IMR-90 (cell line): ENCODE results near the gene H2BK1. TPM values are rescaled to one million over a fixed set of nuclear protein-coding genes. Genes with fewer than 3 reads are reported as not detected.

Experiments used
- ATAC-seq: fragments of 200-7000 bp; cut with Tn5 transposase; 2 replicates; pipeline ENCODE4 v1.9.1; 2020; ENCODE audit warnings: low read depth, mild to moderate bottlenecking, moderate library complexity
- BruUV-seq: library from RNA; stranded (reverse); fragments of 400-500 nt; replicated peaks from 2 replicates; lab custom pipeline; 2021; lab: Mats Ljungman, UMichigan
- CTCF ChIA-PET: fragments of 300-600 bp; formaldehyde crosslinking; extraction: SDS; loops from one replicate; lab custom pipeline; 2021; ENCODE audit warnings: antibody characterized with exemption; lab: Yijun Ruan, JAX
- POLR2A ChIA-PET: fragments of 300-600 bp; sonication (Branson Sonifier 250); formaldehyde crosslinking; loops from one replicate; lab custom pipeline; 2022; ENCODE audit warnings: antibody characterized with exemption; ENCODE audit not compliant: unreplicated experiment; lab: Charles Lee
- DNase-seq: peaks from one replicate; pipeline ENCODE4 v3.0.0; 2013
- H2AFZ ChIP-seq: replicated peaks from 2 replicates; pipeline ENCODE3; 2013; ENCODE audit warnings: low read length, mild to moderate bottlenecking; ENCODE audit not compliant: poor library complexity
- H2AK5ac ChIP-seq: 2 replicates; pipeline ENCODE4 v1.6.1; 2013; ENCODE audit warnings: low read depth, low read length, inconsistent platforms
- H2AK9ac ChIP-seq: replicated peaks from 2 replicates; pipeline ENCODE3; 2013; ENCODE audit warnings: mild to moderate bottlenecking, low read depth, low read length, moderate library complexity; ENCODE audit not compliant: poor library complexity
- H2BK120ac ChIP-seq: 2 replicates; pipeline ENCODE4 v1.6.1; 2013; ENCODE audit warnings: low read depth, low read length, inconsistent platforms
- H2BK15ac ChIP-seq: 3 replicates; pipeline ENCODE4 v1.6.1; 2013; ENCODE audit warnings: low read depth, low read length, inconsistent platforms
- H2BK20ac ChIP-seq: 2 replicates; pipeline ENCODE4 v1.6.1; 2013; ENCODE audit warnings: low read depth, mild to moderate bottlenecking, inconsistent platforms, low read length, moderate library complexity
- H2BK5ac ChIP-seq: 2 replicates; pipeline ENCODE4 v1.6.1; 2013; ENCODE audit warnings: mild to moderate bottlenecking, low read depth, low read length, inconsistent platforms; ENCODE audit not compliant: poor library complexity, severe bottlenecking
- H3K14ac ChIP-seq: replicated peaks from 2 replicates; pipeline ENCODE4 v1.6.1; 2013; ENCODE audit warnings: low read depth, low read length, inconsistent platforms
- H3K18ac ChIP-seq: 2 replicates; pipeline ENCODE4 v1.6.1; 2013; ENCODE audit warnings: low read depth, low read length, control low read depth
- H3K23ac ChIP-seq: 2 replicates; pipeline ENCODE4 v1.6.1; 2013; ENCODE audit warnings: low read depth, low read length, inconsistent platforms
- H3K27ac ChIP-seq: 2 replicates; pipeline ENCODE4 v1.5.1; 2013; ENCODE audit warnings: mild to moderate bottlenecking, control low read depth, low read length; ENCODE audit not compliant: insufficient read depth
- H3K27me3 ChIP-seq: 2 replicates; pipeline ENCODE4 v1.6.1; 2013; ENCODE audit warnings: low read length; ENCODE audit not compliant: control insufficient read depth, insufficient read depth
- H3K36me3 ChIP-seq: 2 replicates; pipeline ENCODE4 v1.6.1; 2013; ENCODE audit warnings: low read length, mixed read lengths; ENCODE audit not compliant: control insufficient read depth, insufficient read depth
- H3K4ac ChIP-seq: 2 replicates; pipeline ENCODE4 v1.6.1; 2013; ENCODE audit warnings: low read depth, low read length, inconsistent platforms
- H3K4me1 ChIP-seq: 2 replicates; pipeline ENCODE4 v1.6.1; 2013; ENCODE audit warnings: low read length, mixed read lengths; ENCODE audit not compliant: control insufficient read depth, insufficient read depth
- H3K4me2 ChIP-seq: 2 replicates; pipeline ENCODE4 v1.6.1; 2013; ENCODE audit warnings: low read depth, mild to moderate bottlenecking, control low read depth, low read length, moderate library complexity
- H3K4me3 ChIP-seq: 2 replicates; pipeline ENCODE4 v1.5.1; 2013; ENCODE audit warnings: low read depth, mild to moderate bottlenecking, control low read depth, low read length, moderate library complexity; ENCODE audit not compliant: insufficient read depth
- H3K56ac ChIP-seq: 2 replicates; pipeline ENCODE4 v1.6.1; 2013; ENCODE audit warnings: low read length, inconsistent platforms; ENCODE audit not compliant: insufficient read depth; ENCODE audit errors: extremely low read depth
- H3K79me1 ChIP-seq, 2 experiments: 2 replicates each; pipeline ENCODE4 v1.6.1; 2013; ENCODE audit warnings: low read length in 2 of 2, inconsistent platforms in 1 of 2, low read depth in 1 of 2
- H3K9ac ChIP-seq: 2 replicates; pipeline ENCODE4 v1.6.1; 2013; ENCODE audit warnings: low read depth, low read length, control low read depth
- H3K9me1 ChIP-seq: 2 replicates; pipeline ENCODE4 v1.6.1; 2013; ENCODE audit warnings: low read length, inconsistent platforms; ENCODE audit not compliant: insufficient read depth
- H3K9me3 ChIP-seq: 2 replicates; pipeline ENCODE4 v1.6.1; 2013; ENCODE audit warnings: low read length; ENCODE audit not compliant: control insufficient read depth, insufficient read depth
- H4K20me1 ChIP-seq: 2 replicates; pipeline ENCODE4 v1.6.1; 2013; ENCODE audit warnings: low read length, inconsistent platforms; ENCODE audit not compliant: insufficient read depth
- H4K5ac ChIP-seq: 2 replicates; pipeline ENCODE4 v1.6.1; 2013; ENCODE audit warnings: mild to moderate bottlenecking, low read depth, low read length, control low read depth
- H4K8ac ChIP-seq, 2 experiments: 2 replicates each; pipeline ENCODE4 v1.6.1; 2013; ENCODE audit warnings: low read depth in 2 of 2, low read length in 2 of 2, control low read depth in 1 of 2, inconsistent platforms in 1 of 2
- H4K91ac ChIP-seq: 2 replicates; pipeline ENCODE4 v1.6.1; 2013; ENCODE audit warnings: low read depth, low read length, inconsistent platforms; ENCODE audit not compliant: insufficient read depth
- BHLHE40 ChIP-seq: fragments of 150-350 bp; IDR thresholded peaks from 2 replicates; pipeline ENCODE4 v1.6.1; 2016; ENCODE audit warnings: mild to moderate bottlenecking, low read depth, low read length
- CEBPB ChIP-seq: IDR thresholded peaks from 2 replicates; pipeline ENCODE4 v1.6.1; 2012; ENCODE audit warnings: low read depth, low read length, improper control_type of control experiment
- CHD1 ChIP-seq: IDR thresholded peaks from 2 replicates; pipeline ENCODE4 v1.6.1; 2012; ENCODE audit warnings: low read depth, low read length, improper control_type of control experiment
- CTCF ChIP-seq: conservative IDR thresholded peaks from 2 replicates; pipeline ENCODE4 v1.5.1; 2012; ENCODE audit warnings: mild to moderate bottlenecking, low read depth, low read length, improper control_type of control experiment
- ELK1 ChIP-seq: fragments of 150-350 bp; IDR thresholded peaks from 2 replicates; pipeline ENCODE4 v1.6.1; 2016; ENCODE audit warnings: low read depth, mild to moderate bottlenecking, low read length, moderate library complexity, borderline replicate concordance
- FOS ChIP-seq: fragments of 150-350 bp; IDR thresholded peaks from 2 replicates; pipeline ENCODE4 v1.6.1; 2016; ENCODE audit warnings: low read depth, low read length
- MAFK ChIP-seq: IDR thresholded peaks from 2 replicates; pipeline ENCODE4 v1.6.1; 2012; ENCODE audit warnings: low read depth, low read length, improper control_type of control experiment
- MAZ ChIP-seq: IDR thresholded peaks from 2 replicates; pipeline ENCODE4 v1.6.1; 2012; ENCODE audit warnings: low read depth, mild to moderate bottlenecking, low read length, improper control_type of control experiment, moderate library complexity, borderline replicate concordance
- MXI1 ChIP-seq: IDR thresholded peaks from 2 replicates; pipeline ENCODE4 v1.6.1; 2012; ENCODE audit warnings: low read depth, mild to moderate bottlenecking, low read length, moderate library complexity, borderline replicate concordance
- NFE2L2 ChIP-seq: fragments of 150-350 bp; IDR thresholded peaks from 2 replicates; pipeline ENCODE4 v1.6.1; 2016; ENCODE audit warnings: low read depth, mild to moderate bottlenecking, low read length
- POLR2A ChIP-seq: IDR thresholded peaks from 2 replicates; pipeline ENCODE4 v1.6.1; 2012; ENCODE audit warnings: mild to moderate bottlenecking, low read depth, low read length
- RAD21 ChIP-seq: IDR thresholded peaks from 2 replicates; pipeline ENCODE4 v1.6.1; 2012; ENCODE audit warnings: low read length, improper control_type of control experiment
- RCOR1 ChIP-seq: IDR thresholded peaks from 2 replicates; pipeline ENCODE4 v1.6.1; 2012; ENCODE audit warnings: mild to moderate bottlenecking, low read length, improper control_type of control experiment; ENCODE audit not compliant: insufficient replicate concordance
- RFX5 ChIP-seq: IDR thresholded peaks from 2 replicates; pipeline ENCODE4 v1.8.0; 2012; ENCODE audit warnings: low read depth, mild to moderate bottlenecking, low read length, moderate library complexity
- SMC3 ChIP-seq: fragments of 150-350 bp; IDR thresholded peaks from 2 replicates; pipeline ENCODE4 v1.6.1; 2016; ENCODE audit warnings: low read depth, mild to moderate bottlenecking, antibody characterized with exemption, low read length, moderate library complexity
- USF2 ChIP-seq: fragments of 150-350 bp; IDR thresholded peaks from 2 replicates; pipeline ENCODE4 v1.6.1; 2017; ENCODE audit warnings: mild to moderate bottlenecking, antibody characterized with exemption, low read length, low read depth
- WGBS, 2 experiments: methylation state at CpG; one replicate each; pipeline versions ENCODE4 v1.1.5 to v1.1.7; 2013; ENCODE audit warnings: missing lambda C conversion rate in 2 of 2; ENCODE audit not compliant: insufficient read length in 1 of 2; ENCODE audit errors: extremely low coverage in 2 of 2; 5-methylcytosine and 5-hydroxymethylcytosine counted together
- dilution Hi-C: fragments of 300-500 bp; cut with HindIII; formaldehyde crosslinking; loops from one replicate; pipeline ENCODE4 v1.14.3; 2018; ENCODE audit warnings: low sequenced_read_pairs; ENCODE audit not compliant: unreplicated experiment
- in situ Hi-C: fragments of 300-500 bp; cut with MboI; formaldehyde crosslinking; loops from 3 replicates; pipeline ENCODE4 v1.14.3; 2019; ENCODE audit warnings: low sequenced_read_pairs, inconsistent platforms, mixed read lengths
- intact Hi-C: fragments of 100-400 bp; cut with micrococcal nuclease; formaldehyde crosslinking; loops from 2 replicates; pipeline ENCODE4 v1.10.0; 2022
- polyA plus RNA-seq, 3 experiments: library from polyadenylated mRNA; depleted of rRNA; stranded (reverse); fragments of >200 nt; gene quantifications; 2 replicates each; pipeline ENCODE4 v1.2.3, GENCODE V29; 2012; ENCODE audit warnings: low replicate concordance in 1 of 3
- total RNA-seq: library from RNA; depleted of rRNA; stranded (reverse); fragments of >200 nt; gene quantifications from 2 replicates; pipeline ENCODE4 v1.2.3, GENCODE V29; 2012

H2BK1 gene
- total and polyA plus RNA-seq, 2 of the 4 experiments (the other 2 are of a cell fraction) = not detected

- no peak for TF ChIP-seq CTCF
- no peak for TF ChIP-seq POLR2A
- TF ChIP-seq USF2 = no peak
- no peak for TF ChIP-seq MAFK
- TF ChIP-seq CHD1 = no peak
- TF ChIP-seq RFX5 = no peak
- TF ChIP-seq RCOR1 = no peak
- TF ChIP-seq MAZ = no peak
- TF ChIP-seq RAD21 = no peak
- no peak for TF ChIP-seq ELK1
- no peak for TF ChIP-seq CEBPB
- TF ChIP-seq NFE2L2 = no peak
- no peak for TF ChIP-seq SMC3
- no peak for TF ChIP-seq BHLHE40
- no peak for TF ChIP-seq FOS
- no peak for TF ChIP-seq MXI1
- H3K27me3 ChIP-seq = peaks cover 88% of the 10 kb centered on the region
- H3K14ac ChIP-seq = no peak overlapping the region
- H3K27ac ChIP-seq = no peak overlapping the region
- no peaks in the 10 kb centered on the region for H3K36me3 ChIP-seq
- H2AFZ ChIP-seq = no peak overlapping the region
- no peaks in the 10 kb centered on the region for H3K9me3 ChIP-seq
- ATAC-seq (no peak), DNase-seq (no peak)
- H3K79me1 ChIP-seq = no peaks in the 10 kb centered on the region
- no peak overlapping the region for H4K8ac ChIP-seq
- H2AK9ac ChIP-seq = no peak overlapping the region
- ChIA-PET CTCF (no interaction called here), POLR2A (no interaction called here)
- no peak overlapping the region for H3K9ac ChIP-seq
- dilution Hi-C loops = no loop called here
- no peak overlapping the region for H2BK5ac ChIP-seq
- intact Hi-C loops = no loop called here
- no TSS peak for BruUV-seq
- no peak overlapping the region for H2BK120ac ChIP-seq
- no peak overlapping the region for H3K23ac ChIP-seq
- H2BK20ac ChIP-seq = no peak overlapping the region
- no peak overlapping the region for H3K4me2 ChIP-seq
- H2AK5ac ChIP-seq = no peak overlapping the region
- H3K4ac ChIP-seq = no peak overlapping the region
- no peaks in the 10 kb centered on the region for H4K20me1 ChIP-seq
- H4K5ac ChIP-seq = no peak overlapping the region
- H3K4me1 ChIP-seq = no peaks in the 10 kb centered on the region
- H4K91ac ChIP-seq = no peak overlapping the region
- in situ Hi-C loops = no loop called here
- no peak overlapping the region for H2BK15ac ChIP-seq
- H3K56ac ChIP-seq = no peak overlapping the region
- no peaks in the 10 kb centered on the region for H3K9me1 ChIP-seq
- no peak overlapping the region for H3K18ac ChIP-seq
- no peak overlapping the region for H3K4me3 ChIP-seq
- 100% methylated on average over 1 of the region's 23 CpGs; no CpG with 5 or more reads in 1 of the 2 experiments for WGBS, 2 experiments
Observed at GRCh38 chr7:151192002-151192539, 18.2 kb downstream of the H2BK1 start.
